KMS-11 (cell line): ENCODE results near the gene SURF1.

Experiments
- H2AFZ ChIP-seq: fragments of 200-600 bp; sonication (generic); 2 replicates; pipeline ENCODE4 v1.6.1; 2016; ENCODE audit warnings: antibody characterized with exemption, mixed run types, low read depth
- H3K27ac ChIP-seq: fragments of 200-600 bp; sonication (generic); 2 replicates; pipeline ENCODE4 v1.6.1; 2016; ENCODE audit warnings: mild to moderate bottlenecking, mixed run types
- H3K27me3 ChIP-seq: fragments of 200-600 bp; sonication (generic); 2 replicates; pipeline ENCODE4 v1.6.1; 2017; ENCODE audit warnings: mild to moderate bottlenecking, low read depth, mixed run types, moderate library complexity; ENCODE audit not compliant: insufficient read depth
- H3K36me3 ChIP-seq: fragments of 200-600 bp; sonication (generic); 2 replicates; pipeline ENCODE4 v1.6.1; 2017; ENCODE audit warnings: mild to moderate bottlenecking, mixed run types; ENCODE audit not compliant: insufficient read depth
- H3K4me1 ChIP-seq: fragments of 200-600 bp; sonication (generic); 2 replicates; pipeline ENCODE4 v1.6.1; 2016; ENCODE audit warnings: mild to moderate bottlenecking, low read depth, mixed run types; ENCODE audit not compliant: poor library complexity, severe bottlenecking
- H3K4me2 ChIP-seq: fragments of 200-600 bp; sonication (generic); 2 replicates; pipeline ENCODE4 v1.7.0; 2016; ENCODE audit warnings: mild to moderate bottlenecking, mixed run types
- H3K4me3 ChIP-seq: fragments of 200-600 bp; sonication (generic); IDR thresholded peaks from 2 replicates; pipeline ENCODE4 v1.6.1; 2017; ENCODE audit warnings: low read depth, low read length, mixed read lengths; ENCODE audit not compliant: insufficient read depth
- H3K79me2 ChIP-seq: fragments of 200-600 bp; sonication (generic); 2 replicates; pipeline ENCODE4 v1.6.1; 2016; ENCODE audit warnings: low read depth, mixed run types; ENCODE audit not compliant: insufficient read depth
- H3K9ac ChIP-seq: fragments of 200-600 bp; sonication (generic); 2 replicates; pipeline ENCODE4 v1.6.1; 2016; ENCODE audit warnings: mild to moderate bottlenecking, mixed run types
- H4K20me1 ChIP-seq: fragments of 200-600 bp; sonication (generic); 2 replicates; pipeline ENCODE4 v1.6.1; 2016; ENCODE audit warnings: mild to moderate bottlenecking, mixed run types; ENCODE audit not compliant: insufficient read depth
- CTCF ChIP-seq: fragments of 200-600 bp; sonication (generic); conservative IDR thresholded peaks from 2 replicates; pipeline ENCODE4 v1.6.1; 2017; ENCODE audit warnings: low read depth, mild to moderate bottlenecking, antibody characterized with exemption, low read length, moderate library complexity, mixed read lengths

The SURF1 gene

DNA sequence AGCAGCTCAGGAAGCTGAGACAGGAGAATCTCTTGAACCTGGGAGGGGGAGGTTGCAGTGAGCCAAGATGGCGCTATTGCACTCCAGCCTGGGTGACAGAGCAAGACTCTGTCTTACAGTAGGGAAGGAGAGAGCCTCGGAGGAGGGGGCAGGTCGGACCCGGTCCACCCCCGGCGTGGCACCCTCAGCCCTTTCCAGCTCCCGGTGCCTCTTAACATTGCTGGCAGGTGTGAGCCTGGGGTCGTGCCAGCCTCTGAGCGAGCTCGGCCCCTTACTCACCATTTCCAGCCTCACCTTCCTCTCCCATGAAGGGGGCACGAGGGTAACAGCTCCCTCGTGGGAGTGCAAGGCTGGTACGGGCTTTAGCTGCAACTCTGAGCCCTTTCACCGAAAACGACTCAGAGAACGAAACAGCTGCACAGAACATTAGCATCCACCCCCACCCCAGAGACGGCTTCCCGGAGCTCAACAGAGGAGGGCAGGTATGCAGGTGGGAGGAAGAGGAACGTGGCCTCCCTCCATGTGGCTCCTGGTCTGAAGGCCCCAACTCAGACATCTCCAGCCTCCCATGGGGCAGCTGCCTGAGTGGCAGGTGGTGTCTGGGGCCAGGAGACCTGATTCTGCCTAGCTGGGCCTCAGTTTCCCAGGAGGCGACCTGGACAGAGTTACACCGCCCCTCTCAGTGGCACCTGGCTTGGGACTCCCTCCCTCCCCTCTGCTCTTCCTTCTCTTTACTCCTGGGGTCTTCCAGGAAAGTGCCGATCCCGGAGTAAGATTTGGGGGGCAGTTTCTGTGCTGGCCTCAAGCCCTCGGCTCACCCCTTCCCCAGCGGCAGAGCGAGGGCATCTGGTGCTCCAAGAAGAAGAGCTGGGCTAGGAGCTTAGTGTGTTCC, 52.8 kb downstream of the SURF1 start:
- Histone ChIP-seq H3K27ac (no peak overlapping the region), H3K4me3 (no peak overlapping the region), H3K27me3 (peaks cover 80% of the 10 kb centered on the region), H3K9ac (no peak overlapping the region), H4K20me1 (no peaks in the 10 kb centered on the region), H3K4me2 (no peak overlapping the region), H3K79me2 (no peaks in the 10 kb centered on the region), H2AFZ (no peak overlapping the region), H3K4me1 (no peaks in the 10 kb centered on the region), H3K36me3 (no peaks in the 10 kb centered on the region)
- TF ChIP-seq CTCF: no peak
